ENCODE data around the gene SPECC1L.

Gene SPECC1L

GRCh38 chr22:24359452-24360120 is 89.0 kb downstream of the SPECC1L start:
- no peak for DNase-seq (ENCODE audit: low read depth)

DNA sequence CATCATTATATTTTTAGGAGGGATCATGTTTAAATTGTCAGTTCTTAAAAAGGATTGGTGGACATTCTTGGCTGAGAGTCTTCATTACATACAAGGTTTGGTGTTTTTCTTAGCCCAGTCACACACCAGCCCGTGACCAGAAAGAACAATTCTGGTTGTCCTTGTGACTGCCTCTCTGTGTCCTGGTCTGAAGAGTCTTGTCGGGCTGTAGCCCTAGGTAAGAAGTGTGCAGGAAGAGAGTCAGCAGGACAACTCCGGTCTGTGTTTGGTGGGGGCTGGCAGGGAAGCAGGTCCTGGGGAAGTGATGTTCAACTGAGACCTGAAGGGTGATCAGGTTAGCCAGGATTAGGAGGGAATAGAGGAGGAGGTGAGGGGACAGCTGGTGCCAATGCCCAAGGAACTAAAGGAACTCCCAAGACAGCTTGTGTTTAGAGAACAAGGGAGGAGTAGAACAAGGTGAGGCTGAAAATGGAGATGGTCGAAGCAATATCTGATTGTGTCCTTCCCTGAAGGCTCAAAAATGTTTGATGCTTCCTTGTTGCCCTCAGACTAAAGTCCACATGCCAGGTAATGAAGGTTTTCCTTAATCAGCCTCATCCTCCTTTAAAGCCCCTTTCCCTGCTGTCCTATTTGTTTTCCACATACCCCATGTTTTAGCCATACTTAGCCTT is 91.5 kb downstream of the SPECC1L start:
- no peak for DNase-seq (ENCODE audit: low read depth)

- DNase-seq (ENCODE audit: low read depth), result no peak
Measured at GRCh38 chr22:24363243-24363642, 92.6 kb downstream of the SPECC1L start.

DNA sequence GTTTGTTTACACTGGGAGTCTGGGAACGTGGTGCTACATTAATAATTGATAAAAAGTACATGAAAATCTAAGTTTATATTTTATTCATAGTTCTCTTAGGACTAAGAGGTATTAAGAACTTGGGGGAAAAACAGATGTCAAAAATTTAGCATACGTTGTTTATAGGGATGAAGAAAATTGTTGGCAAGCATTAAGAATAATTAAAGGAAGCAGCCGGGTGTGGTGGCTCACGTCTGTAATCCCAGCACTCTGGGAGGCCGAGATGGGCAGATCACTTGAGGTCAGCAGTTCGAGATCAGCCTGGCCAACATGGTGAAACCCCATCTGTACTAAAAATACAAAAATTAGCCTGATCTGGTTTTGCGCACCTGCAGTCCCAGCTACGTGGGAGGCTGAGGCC is 96.1 kb downstream of the SPECC1L start:
- no peak for DNase-seq (ENCODE audit: low read depth)

DNA sequence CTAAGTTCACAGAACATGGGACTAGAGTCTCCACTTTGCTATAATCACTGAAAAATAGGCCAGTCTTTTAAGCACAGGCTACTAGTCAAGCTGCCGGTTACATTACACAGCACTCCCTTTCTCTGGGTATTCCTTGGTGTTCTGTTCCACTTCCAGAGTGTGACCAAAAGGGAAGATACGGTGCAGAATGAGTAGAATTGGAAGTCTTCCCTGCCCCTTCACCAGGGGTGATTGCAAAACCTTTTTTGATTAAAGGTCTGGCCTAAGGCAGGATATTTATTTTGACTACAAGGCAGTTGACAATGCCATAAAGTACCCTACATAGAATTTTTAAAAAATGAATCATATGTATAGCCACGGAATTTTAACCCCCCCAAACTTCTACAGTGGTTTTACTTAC is 97.2 kb downstream of the SPECC1L start:
- peak; percentile 9 for DNase-seq (ENCODE audit: low read depth)

DNA sequence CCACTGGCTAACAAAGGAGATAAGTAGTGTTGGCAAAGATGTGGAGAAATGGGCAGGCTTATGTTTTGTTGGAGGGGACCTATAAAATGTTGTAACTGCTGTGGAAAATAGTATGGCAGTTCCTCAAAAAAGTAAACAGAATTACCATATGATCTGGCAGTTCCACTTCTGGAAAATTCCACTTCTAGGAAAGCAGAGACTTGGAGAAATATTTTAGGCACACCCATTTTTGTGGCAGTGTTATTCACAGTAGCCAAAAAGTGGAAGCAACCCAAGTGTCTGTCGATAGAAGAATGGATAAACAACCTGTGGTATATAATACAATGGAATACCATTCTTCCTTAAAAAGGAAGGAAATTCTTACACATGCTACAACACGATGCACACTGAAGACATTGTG is 99.8 kb downstream of the SPECC1L start:
- DNase-seq (ENCODE audit: low read depth), result peak; percentile 13

DNA sequence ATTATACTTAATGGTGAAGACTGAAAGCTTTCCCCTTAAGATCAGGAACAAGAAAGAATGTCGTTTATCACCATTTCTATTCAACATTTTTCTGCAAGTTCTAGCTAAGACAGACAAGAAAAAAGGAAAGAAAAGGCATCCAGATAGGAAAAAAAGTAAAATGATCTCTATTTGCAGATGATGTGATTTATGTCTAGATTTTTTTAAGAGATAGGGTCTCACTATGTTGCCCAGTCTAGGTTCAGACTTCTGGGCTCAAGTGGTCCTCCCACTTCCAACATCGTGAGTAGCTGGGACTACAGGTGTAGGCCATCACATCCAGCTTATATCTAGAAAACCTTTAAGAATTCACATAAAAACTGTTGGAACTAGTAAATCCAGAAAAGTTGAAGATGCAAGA is 105.4 kb downstream of the SPECC1L start:
- DNase-seq (ENCODE audit: low read depth), result no peak

DNA sequence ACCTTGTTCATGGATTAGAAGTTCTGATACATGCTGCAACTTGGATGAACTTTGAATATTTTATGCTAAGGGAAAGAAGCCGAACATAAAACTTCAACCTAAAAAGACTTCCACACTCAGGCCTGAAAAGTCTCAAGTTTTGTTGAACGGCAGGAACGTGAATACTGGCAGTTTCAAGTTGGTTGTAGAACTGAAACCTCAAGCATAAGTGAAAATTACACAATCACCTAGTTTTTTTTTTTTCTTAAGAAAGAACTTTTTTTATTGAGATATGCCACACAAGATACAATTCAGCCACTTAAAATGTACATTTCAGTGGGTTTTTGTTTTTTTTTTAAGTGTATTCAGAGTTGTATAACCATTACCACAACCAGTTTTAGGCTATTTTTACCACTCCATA is 106.0 kb downstream of the SPECC1L start:
- DNase-seq (ENCODE audit: low read depth), result no peak

DNA sequence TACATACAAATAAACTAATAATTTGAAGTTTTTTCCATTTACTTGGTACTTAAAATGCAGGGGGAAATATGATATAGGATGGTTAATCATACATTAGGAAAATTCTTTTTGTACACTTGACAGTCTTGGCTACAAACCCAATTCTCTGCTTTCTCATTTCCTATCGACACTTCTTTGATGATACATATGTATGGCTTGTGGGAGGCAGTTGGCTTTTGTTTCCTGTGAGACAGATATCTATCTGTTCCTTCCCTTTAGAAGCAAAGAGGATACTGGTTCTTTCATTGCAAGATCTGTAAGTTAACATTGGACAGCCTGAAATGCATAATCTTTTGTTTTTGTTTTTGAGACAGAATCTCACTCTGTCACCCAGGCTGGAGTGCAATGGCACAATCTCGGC is 108.9 kb downstream of the SPECC1L start:
- DNase-seq (ENCODE audit: low read depth), result no peak

DNA sequence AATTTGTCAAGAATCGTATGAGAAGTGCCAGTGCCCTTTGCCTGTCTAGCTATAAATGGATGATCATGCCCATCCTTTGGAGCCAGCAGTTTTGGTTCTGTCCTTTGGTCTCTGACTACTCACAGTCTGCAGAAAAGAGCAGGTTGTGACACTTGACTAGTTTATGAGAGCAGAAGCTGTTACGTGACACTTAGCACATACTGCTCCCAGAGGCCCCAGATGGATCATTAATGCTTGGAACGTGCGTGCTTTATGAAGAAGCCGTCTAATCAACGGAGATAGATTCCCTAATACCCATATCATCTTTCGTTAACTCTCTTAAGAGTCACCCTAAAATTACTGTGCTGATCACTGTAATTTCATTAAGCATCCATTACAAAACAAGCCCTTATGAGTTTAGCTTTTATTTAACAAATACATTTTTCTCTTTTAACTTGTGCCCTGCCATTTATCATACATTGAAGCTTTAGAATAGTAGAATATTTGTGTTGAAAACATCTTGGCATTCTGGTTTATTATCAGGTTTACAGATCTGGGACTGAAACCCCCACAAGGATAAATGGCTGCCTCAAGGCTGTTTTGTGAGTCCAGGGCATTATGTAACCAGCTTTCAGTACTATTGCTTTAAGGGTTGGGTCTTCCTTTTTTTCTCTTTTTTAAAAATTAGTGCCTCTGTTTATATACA is 109.7 kb downstream of the SPECC1L start:
- DNase-seq (ENCODE audit: low read depth), result no peak

GRCh38 chr22:24380905-24381230 is 110.2 kb downstream of the SPECC1L start:
- DNase-seq (ENCODE audit: low read depth), result no peak

GRCh38 chr22:24383061-24383460 is 112.4 kb downstream of the SPECC1L start:
- DNase-seq (ENCODE audit: low read depth), result no peak

- DNase-seq (ENCODE audit: low read depth), result no peak
Measured at GRCh38 chr22:24384131-24384530, 113.5 kb downstream of the SPECC1L start.

- DNase-seq (ENCODE audit: low read depth), result no peak
Measured at GRCh38 chr22:24386937-24387471, 116.4 kb downstream of the SPECC1L start.

DNA sequence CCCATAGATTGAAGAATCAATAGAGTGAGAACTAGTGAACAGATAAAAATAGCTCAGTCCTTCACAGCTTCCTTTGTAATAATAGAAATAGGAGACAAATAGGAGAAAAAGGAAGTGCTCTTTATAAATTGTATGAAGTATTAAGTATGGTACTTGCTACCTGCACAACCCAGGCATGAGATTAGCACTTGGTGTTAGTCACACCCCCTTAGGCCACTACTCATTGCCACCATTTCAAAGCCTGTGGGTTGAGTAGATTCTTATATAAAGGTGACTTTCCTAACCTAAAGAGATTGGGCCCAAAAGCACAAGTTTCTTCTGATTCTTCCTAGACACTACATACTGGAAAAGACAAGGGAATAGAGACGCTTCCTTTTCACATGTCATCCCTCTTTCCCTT is 119.0 kb downstream of the SPECC1L start:
- DNase-seq (ENCODE audit: low read depth), result no peak

- no peak for DNase-seq (ENCODE audit: low read depth)
Measured at GRCh38 chr22:24390156-24390555, 119.5 kb downstream of the SPECC1L start.

GRCh38 chr22:24390576-24390975 is 119.9 kb downstream of the SPECC1L start:
- peak; percentile 37 for DNase-seq (ENCODE audit: low read depth)

DNA sequence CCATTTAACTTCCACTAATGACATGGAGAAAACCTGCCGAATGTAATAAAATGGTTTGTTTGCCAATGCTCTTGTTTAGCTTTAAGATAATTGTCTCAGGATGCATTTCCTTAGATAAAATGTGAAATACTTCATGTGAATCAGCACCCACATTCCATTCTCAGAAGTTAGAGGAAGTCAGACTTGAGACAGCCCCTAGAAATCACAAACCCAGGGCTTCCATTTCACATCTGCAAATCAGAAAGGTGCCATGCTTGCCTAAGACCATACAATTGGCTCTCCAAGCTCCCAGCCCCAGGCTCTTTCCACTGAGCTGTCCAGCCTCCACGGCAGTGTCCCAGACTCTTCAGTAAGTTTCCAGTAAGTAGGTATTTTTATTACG is 121.2 kb downstream of the SPECC1L start:
- no peak for DNase-seq (ENCODE audit: low read depth)

DNA sequence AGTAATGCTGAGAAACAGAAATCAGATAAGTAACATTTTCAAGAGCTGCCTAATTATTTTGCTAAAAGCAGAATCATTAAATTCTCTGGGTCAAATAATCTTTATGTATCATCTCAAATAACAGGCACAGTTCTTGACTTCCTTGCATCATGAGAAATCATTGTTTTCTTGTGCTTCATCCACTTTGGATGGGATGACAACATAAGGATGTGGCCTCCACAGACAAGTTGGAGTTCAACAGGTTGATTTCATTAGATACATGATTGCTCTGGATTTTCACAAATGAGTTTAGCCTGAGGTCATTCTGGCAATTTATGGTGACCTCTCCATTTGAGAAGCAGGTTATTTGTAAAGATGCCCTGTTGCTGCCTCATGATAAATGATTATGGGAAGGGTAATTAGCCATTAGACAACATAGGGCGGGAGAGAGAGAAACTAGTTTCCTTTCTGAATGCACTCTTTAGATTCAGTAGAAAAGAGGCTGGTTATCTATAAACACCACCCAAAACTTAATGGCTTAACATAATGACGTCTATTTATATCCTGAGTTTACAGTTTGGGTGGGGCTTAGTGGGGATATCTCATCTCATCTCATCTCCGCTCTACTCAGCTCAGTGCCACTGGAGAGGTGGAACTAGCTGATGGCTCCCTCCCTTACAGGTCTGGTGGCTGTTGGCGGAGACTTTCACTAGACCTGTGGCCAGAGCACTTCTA is 121.7 kb downstream of the SPECC1L start:
- DNase-seq (ENCODE audit: low read depth), result no peak

DNA sequence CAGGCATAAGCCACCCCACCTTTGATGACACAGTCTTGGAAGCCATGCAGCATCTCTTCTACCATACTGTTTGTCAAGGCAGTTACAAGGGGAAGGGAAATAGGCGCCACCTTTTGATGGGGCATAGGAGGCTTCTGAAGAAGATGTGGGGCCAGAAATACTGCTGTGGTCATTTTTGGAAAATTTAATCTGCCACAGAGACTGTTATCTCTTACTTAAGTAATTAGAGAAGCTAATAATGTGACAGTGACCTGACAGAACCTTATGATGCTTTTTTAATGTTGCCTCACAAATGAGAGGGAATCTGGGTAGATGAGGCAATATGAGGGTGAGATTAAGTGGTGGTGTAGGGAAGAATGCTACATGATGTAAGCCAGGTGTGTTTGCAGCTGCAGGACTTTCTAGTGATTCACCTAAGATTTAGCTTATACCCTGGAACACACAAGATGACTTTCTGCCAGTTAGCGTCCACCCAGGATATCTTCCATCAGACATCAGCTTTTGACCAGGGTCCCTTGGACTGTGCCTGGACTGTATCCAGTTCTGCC is 122.5 kb downstream of the SPECC1L start:
- DNase-seq (ENCODE audit: low read depth), result no peak

DNA sequence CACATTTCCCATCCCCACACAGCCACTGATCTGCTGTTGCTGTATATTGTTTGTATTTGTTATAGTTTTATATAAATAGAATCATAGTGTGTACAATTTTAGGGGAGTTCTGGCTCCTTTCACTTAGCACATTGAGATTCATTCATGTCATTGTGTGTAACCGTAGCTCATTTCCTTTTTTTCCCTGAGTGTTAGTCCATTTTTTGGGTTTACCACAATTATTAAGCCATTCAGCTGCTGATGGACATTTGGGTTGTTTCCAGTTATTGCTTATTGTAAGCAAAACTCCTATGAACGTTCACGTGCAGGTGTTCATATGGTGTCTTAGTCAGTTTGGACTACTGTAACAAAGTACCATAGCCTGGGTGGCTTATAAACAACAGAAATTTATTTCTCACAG is 123.2 kb downstream of the SPECC1L start:
- DNase-seq (ENCODE audit: low read depth), result no peak

DNA sequence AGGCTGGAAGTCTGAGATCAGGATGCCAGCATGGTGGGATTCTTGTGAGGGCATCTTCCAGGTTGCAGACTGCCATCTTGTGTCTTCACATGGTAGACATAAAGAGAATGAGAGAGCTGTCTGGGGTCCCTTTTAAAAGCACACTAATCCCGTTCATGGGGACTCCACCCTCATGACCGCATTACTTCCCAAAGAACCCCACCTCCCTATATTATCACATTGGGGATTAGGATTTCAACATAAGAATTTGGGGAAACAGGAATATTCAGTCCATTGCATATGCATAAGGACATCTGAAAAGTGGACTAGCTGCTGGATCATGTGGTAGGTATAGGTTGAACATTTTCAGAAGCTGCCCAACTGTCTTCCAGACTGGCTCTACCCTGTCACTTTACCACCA is 123.6 kb downstream of the SPECC1L start:
- DNase-seq (ENCODE audit: low read depth), result no peak
